ENCODE measurements around the gene THAP7. TPM values are rescaled to one million over a fixed set of nuclear protein-coding genes. Genes with fewer than 3 reads are reported as not detected.

THAP7 gene
- total and polyA plus RNA-seq, 2 donors from 2014 or later = 25.5 to 44.1 TPM

- peak overlapping the region in 1 of 2 donors; percentile 75 for H3K27ac ChIP-seq (ENCODE audit: low read depth in 2 of 2, low read length in 2 of 2)
- DNase-seq (no peak), FAIRE-seq (no peak)
Observed at GRCh38 chr22:20982563-20982882, 19.4 kb downstream of the THAP7 start.

GRCh38 chr22:20981787-20982562 is 19.9 kb downstream of the THAP7 start, which contains the start of gene LZTR1:
Gene LZTR1 (plus strand): TSS chr22:20982297. CDS start chr22:20982372, 75 bp downstream.
- peak; percentile 32 for TF ChIP-seq CTCF (IDR thresholded peaks at IDR 0.05; ENCODE audit: borderline replicate concordance, extremely low read depth, insufficient read depth)
- Histone ChIP-seq H3K4me3 (ENCODE audit: low read length in 3 of 3) (peak within 1 kb of the TSS; percentile 78 to 83 (median 81)), H3K9ac (ENCODE audit: low read length in 3 of 3) (peak within 1 kb of the TSS; percentile 64 to 89 (median 67)), H3K9me3 (ENCODE audit: control insufficient read depth in 2 of 3, insufficient read depth in 1 of 3, low read length in 3 of 3) (no peaks in the 10 kb centered on the region), H3K27ac (ENCODE audit: low read depth in 2 of 2, low read length in 2 of 2) (peak within 1 kb of the TSS; percentile 75 to 89), H3K4me1 (ENCODE audit: control insufficient read depth in 2 of 3, insufficient read depth in 2 of 3, low read depth in 1 of 3, low read length in 3 of 3) (peaks cover 0 to 29% (median 27%) of the 10 kb centered on the region in 3 donors), H3K27me3 (ENCODE audit: control insufficient read depth, insufficient read depth, low read length) (no peaks in the 10 kb centered on the region), H3K36me3 (ENCODE audit: control insufficient read depth in 2 of 3, insufficient read depth in 3 of 3, low read length in 3 of 3) (peaks cover 0 to 5% (median 2%) of the 10 kb centered on the region in 3 donors)
- DNase-seq (peak; percentile 86 to 95 (median 91)), FAIRE-seq (no peak)
- intact Hi-C loops (cut with DNase I) = no loop called here

More at GRCh38 chr22:20982563-20982882, 19.4 kb downstream of the THAP7 start:
- Histone ChIP-seq H3K4me1 (ENCODE audit: control insufficient read depth in 2 of 3, insufficient read depth in 2 of 3, low read depth in 1 of 3, low read length in 3 of 3) (peaks cover 0 to 29% (median 27%) of the 10 kb centered on the region in 3 donors), H3K9me3 (ENCODE audit: control insufficient read depth in 2 of 3, insufficient read depth in 1 of 3, low read length in 3 of 3) (no peaks in the 10 kb centered on the region), H3K4me3 (ENCODE audit: low read length in 3 of 3) (peak overlapping the region; percentile 78 to 83 (median 81)), H3K9ac (ENCODE audit: low read length in 3 of 3) (peak overlapping the region; percentile 45 to 89 (median 63)), H3K27me3 (ENCODE audit: control insufficient read depth, insufficient read depth, low read length) (no peaks in the 10 kb centered on the region), H3K36me3 (ENCODE audit: control insufficient read depth in 2 of 3, insufficient read depth in 3 of 3, low read length in 3 of 3) (peaks cover 0 to 5% (median 2%) of the 10 kb centered on the region in 3 donors)
- no peak for TF ChIP-seq CTCF (IDR thresholded peaks at IDR 0.05; ENCODE audit: borderline replicate concordance, extremely low read depth, insufficient read depth)
- intact Hi-C loops (cut with DNase I) = no loop called here

- intact Hi-C loops (cut with DNase I) = no loop called here
Observed at GRCh38 chr22:20980938-20981722, 20.8 kb downstream of the THAP7 start.

More at GRCh38 chr22:20980938-20981722, 20.8 kb downstream of the THAP7 start:
- H3K27me3 ChIP-seq (ENCODE audit: control insufficient read depth, insufficient read depth, low read length) = no peaks in the 10 kb centered on the region
- H3K9me3 ChIP-seq (ENCODE audit: control insufficient read depth in 2 of 3, insufficient read depth in 1 of 3, low read length in 3 of 3) = no peaks in the 10 kb centered on the region
- TF ChIP-seq CTCF (IDR thresholded peaks at IDR 0.05; ENCODE audit: borderline replicate concordance, extremely low read depth, insufficient read depth) = no peak
- DNase-seq = no peak
- peak overlapping the region; percentile 64 to 89 (median 67) for H3K9ac ChIP-seq (ENCODE audit: low read length in 3 of 3)
- H3K4me1 ChIP-seq (ENCODE audit: control insufficient read depth in 2 of 3, insufficient read depth in 2 of 3, low read depth in 1 of 3, low read length in 3 of 3) = peaks cover 0 to 29% (median 27%) of the 10 kb centered on the region in 3 donors
- H3K4me3 ChIP-seq (ENCODE audit: low read length in 3 of 3) = peak overlapping the region; percentile 78 to 83 (median 81)
- no peak for FAIRE-seq
- H3K36me3 ChIP-seq (ENCODE audit: control insufficient read depth in 2 of 3, insufficient read depth in 3 of 3, low read length in 3 of 3) = peaks cover 0 to 5% (median 0%) of the 10 kb centered on the region in 3 donors
- peak overlapping the region; percentile 75 to 89 for H3K27ac ChIP-seq (ENCODE audit: low read depth in 2 of 2, low read length in 2 of 2)
